ENCODE results near the gene MYO15B. TPM values are rescaled to one million over a fixed set of nuclear protein-coding genes. Genes with fewer than 3 reads are reported as not detected.

Gene MYO15B
- total RNA-seq, 1 donor from 2014 or later, result 337 TPM

DNA sequence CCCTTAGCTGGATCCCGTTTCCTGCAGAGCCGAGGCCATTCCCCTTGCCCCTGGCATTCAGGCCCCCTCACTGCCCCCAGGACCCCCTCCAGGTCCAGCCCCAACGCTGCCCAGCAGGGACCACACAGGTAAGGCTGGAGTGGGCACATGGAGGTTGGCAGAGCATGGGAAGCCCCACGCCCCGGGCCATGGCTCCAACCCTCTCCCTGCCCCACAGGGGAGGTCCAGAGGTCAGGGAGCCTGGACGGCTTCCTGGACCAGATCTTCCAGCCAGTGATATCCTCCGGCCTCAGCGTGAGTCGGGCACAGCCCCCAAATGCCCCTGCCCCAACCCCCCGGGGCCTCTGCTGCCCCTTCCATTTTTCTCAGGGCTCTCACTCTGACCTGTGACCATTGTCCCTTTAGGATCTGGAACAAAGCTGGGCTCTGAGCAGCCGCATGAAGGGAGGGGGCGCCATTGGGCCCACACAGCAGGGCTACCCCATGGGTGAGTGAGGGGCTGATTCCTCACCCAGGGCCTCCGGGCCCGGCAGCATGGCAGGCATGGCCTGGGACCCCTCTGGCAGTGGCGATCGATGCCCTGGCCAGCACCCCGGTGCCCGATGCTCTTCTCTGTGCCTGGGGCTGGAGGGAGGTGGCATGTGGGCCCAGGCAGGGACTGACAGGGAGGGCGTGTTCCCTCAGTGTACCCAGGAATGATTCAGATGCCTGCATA is 27.1 kb downstream of the MYO15B start:
- no peak for DNase-seq (ENCODE audit: low spot score, unreplicated experiment)
- TF ChIP-seq, protein P1, sequence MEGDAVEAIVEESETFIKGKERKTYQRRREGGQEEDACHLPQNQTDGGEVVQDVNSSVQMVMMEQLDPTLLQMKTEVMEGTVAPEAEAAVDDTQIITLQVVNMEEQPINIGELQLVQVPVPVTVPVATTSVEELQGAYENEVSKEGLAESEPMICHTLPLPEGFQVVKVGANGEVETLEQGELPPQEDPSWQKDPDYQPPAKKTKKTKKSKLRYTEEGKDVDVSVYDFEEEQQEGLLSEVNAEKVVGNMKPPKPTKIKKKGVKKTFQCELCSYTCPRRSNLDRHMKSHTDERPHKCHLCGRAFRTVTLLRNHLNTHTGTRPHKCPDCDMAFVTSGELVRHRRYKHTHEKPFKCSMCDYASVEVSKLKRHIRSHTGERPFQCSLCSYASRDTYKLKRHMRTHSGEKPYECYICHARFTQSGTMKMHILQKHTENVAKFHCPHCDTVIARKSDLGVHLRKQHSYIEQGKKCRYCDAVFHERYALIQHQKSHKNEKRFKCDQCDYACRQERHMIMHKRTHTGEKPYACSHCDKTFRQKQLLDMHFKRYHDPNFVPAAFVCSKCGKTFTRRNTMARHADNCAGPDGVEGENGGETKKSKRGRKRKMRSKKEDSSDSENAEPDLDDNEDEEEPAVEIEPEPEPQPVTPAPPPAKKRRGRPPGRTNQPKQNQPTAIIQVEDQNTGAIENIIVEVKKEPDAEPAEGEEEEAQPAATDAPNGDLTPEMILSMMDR (IDR thresholded peaks at IDR 0.05; ENCODE audit: unreplicated experiment), result no peak
- Mint-ChIP-seq H3K4me3 (ENCODE audit: low read depth) (no peak overlapping the region), H3K27me3 (no peaks in the 10 kb centered on the region), H3K9me3 (ENCODE audit: low read depth) (no peaks in the 10 kb centered on the region), H3K36me3 (ENCODE audit: insufficient read depth) (peaks cover 5% of the 10 kb centered on the region), H3K27ac (no peak overlapping the region), H3K4me1 (ENCODE audit: low read depth) (peaks cover 3% of the 10 kb centered on the region)

DNA sequence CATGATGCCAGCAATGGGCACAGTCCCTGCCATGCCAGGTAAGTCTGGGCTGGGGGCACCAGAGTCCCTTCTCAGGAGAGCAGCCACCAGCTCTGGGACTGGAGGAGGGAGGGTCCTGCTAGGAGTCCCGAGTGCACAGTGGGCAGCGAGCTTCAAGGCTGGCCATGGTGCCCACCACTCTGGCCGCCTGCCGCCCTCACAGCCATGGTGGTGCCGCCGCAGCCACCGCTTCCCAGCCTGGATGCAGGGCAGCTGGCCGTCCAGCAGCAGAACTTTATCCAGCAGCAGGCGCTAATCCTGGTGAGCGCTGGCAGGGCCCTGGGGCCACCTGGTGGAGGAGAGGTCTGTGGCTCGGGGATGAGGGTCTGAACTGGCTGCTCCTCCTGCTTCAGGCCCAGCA is 27.7 kb downstream of the MYO15B start:
- Mint-ChIP-seq H3K9me3 (ENCODE audit: low read depth) (no peaks in the 10 kb centered on the region), H3K27me3 (no peaks in the 10 kb centered on the region), H3K4me3 (ENCODE audit: low read depth) (no peak overlapping the region), H3K4me1 (ENCODE audit: low read depth) (peaks cover 3% of the 10 kb centered on the region), H3K27ac (no peak overlapping the region), H3K36me3 (ENCODE audit: insufficient read depth) (peaks cover 7% of the 10 kb centered on the region)
- TF ChIP-seq, protein P1 (IDR thresholded peaks at IDR 0.05; ENCODE audit: unreplicated experiment), result no peak
- DNase-seq (ENCODE audit: low spot score, unreplicated experiment), result no peak

DNA sequence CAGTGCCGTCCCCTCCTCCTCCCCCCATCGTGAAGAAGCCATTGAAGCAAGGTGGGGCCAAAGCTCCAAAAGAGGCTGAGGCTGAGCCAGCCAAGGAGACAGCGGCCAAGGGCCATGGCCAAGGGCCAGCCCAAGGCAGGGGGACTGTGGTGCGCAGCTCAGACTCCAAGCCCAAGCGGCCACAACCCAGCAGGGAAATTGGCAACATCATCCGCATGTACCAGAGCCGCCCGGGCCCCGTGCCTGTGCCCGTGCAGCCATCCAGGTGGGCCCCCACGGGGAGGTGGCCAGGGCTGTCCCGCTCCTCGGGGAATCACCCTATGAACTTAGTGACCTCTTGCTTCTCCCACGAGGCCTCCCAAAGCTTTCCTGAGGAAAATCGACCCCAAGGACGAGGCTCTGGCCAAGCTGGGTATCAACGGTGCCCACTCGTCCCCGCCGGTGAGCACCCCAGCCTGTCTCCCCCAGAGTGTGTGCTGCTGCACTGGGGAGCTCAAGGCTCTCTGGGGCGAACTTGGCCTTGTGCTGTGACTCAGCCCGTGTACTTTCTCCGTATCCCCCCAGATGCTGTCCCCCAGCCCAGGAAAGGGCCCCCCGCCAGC is 29.0 kb downstream of the MYO15B start:
- no peaks in the 10 kb centered on the region for H3K27me3 Mint-ChIP-seq
- H3K36me3 Mint-ChIP-seq (ENCODE audit: insufficient read depth), result peaks cover 5% of the 10 kb centered on the region
- no peak overlapping the region for H3K27ac Mint-ChIP-seq
- DNase-seq (ENCODE audit: low spot score, unreplicated experiment), result no peak
- no peaks in the 10 kb centered on the region for H3K9me3 Mint-ChIP-seq (ENCODE audit: low read depth)
- TF ChIP-seq, protein P1 (IDR thresholded peaks at IDR 0.05; ENCODE audit: unreplicated experiment), result no peak
- H3K4me1 Mint-ChIP-seq (ENCODE audit: low read depth), result peaks cover 3% of the 10 kb centered on the region
- no peak overlapping the region for H3K4me3 Mint-ChIP-seq (ENCODE audit: low read depth)

DNA sequence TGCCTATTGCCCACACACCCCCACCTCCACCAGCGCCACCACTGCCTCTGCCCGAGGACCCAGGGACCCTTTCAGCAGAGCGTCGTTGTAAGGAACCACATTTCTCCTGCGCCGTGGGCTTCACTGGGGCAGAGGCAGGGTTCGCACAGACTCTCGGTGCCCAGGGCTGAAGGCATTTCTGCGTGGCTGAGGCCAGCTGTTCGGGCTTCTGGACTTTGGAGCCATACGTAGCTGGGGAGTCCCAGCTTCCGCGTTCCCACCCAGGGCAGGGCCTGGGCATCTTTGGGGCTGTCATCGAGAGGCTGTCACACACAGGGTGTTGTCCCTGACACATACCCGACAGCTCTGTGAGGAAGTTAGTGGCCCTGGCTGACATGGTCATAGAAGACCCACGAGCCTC is 29.6 kb downstream of the MYO15B start:
- Mint-ChIP-seq H3K4me3 (ENCODE audit: low read depth) (no peak overlapping the region), H3K36me3 (ENCODE audit: insufficient read depth) (peaks cover 4% of the 10 kb centered on the region), H3K27ac (no peak overlapping the region), H3K9me3 (ENCODE audit: low read depth) (no peaks in the 10 kb centered on the region), H3K27me3 (no peaks in the 10 kb centered on the region), H3K4me1 (ENCODE audit: low read depth) (no peaks in the 10 kb centered on the region)
- DNase-seq (ENCODE audit: low spot score, unreplicated experiment), result no peak
- TF ChIP-seq, protein P1 (IDR thresholded peaks at IDR 0.05; ENCODE audit: unreplicated experiment), result no peak

DNA sequence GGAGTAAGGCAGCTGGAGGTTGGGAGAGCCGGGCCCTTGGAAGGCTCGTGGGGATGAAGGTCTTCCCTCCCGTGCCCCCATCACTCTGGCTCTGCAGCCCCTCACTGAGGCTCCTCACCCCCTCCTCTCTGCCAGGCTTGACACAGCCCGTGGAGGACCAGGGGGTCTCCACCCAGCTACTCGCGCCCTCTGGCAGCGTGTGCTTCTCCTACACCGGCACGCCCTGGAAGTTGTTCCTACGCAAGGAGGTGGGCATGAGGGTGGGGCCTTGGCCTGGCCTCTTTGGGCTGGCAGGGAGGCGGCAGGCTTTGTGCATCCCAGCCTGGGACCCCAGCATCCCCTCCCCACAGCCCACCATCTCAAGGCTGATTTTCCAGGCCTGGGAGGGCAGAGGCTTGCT is 30.1 kb downstream of the MYO15B start:
- no peak for DNase-seq (ENCODE audit: low spot score, unreplicated experiment)
- no peak overlapping the region for H3K27ac Mint-ChIP-seq
- no peaks in the 10 kb centered on the region for H3K27me3 Mint-ChIP-seq
- no peak overlapping the region for H3K4me3 Mint-ChIP-seq (ENCODE audit: low read depth)
- TF ChIP-seq, protein P1 (IDR thresholded peaks at IDR 0.05; ENCODE audit: unreplicated experiment), result no peak
- H3K9me3 Mint-ChIP-seq (ENCODE audit: low read depth), result no peaks in the 10 kb centered on the region
- no peaks in the 10 kb centered on the region for H3K4me1 Mint-ChIP-seq (ENCODE audit: low read depth)
- H3K36me3 Mint-ChIP-seq (ENCODE audit: insufficient read depth), result peaks cover 6% of the 10 kb centered on the region
